Panc1 (cell line): ENCODE results near the gene DNPEP.

ENCODE experiments used
- CTCF ChIP-seq: fragments of 450-650 bp; IDR thresholded peaks from 2 replicates; pipeline ENCODE4 v1.5.1; 2017; ENCODE audit warnings: mild to moderate bottlenecking
- POLR2AphosphoS5 ChIP-seq: IDR thresholded peaks from 2 replicates; pipeline ENCODE4 v1.6.1; 2012; ENCODE audit warnings: mild to moderate bottlenecking, low read depth, low read length, moderate library complexity
- REST ChIP-seq, 2 experiments: IDR thresholded peaks; 2 replicates each; pipeline ENCODE4 v1.6.1; 2011 to 2012; ENCODE audit warnings: low read depth in 2 of 2, control low read depth in 1 of 2, low read length in 1 of 2, mild to moderate bottlenecking in 1 of 2, moderate library complexity in 1 of 2; ENCODE audit not compliant: insufficient read depth in 1 of 2

GRCh38 chr2:219420687-219421086 lies 33.0 kb upstream of the DNPEP start:
- no peak for TF ChIP-seq CTCF
- no peak for TF ChIP-seq REST (IDR thresholded peaks at IDR 0.05; ENCODE audit: insufficient read depth in 1 of 2, low read depth in 2 of 2, low read length in 1 of 2)
- no peak for TF ChIP-seq POLR2AphosphoS5
